ENCODE data around the gene KRT86. TPM values are rescaled to one million over a fixed set of nuclear protein-coding genes. Genes with fewer than 3 reads are reported as not detected.
A peak's percentile ranks its signal among the peaks of the same experiment; 100 is the strongest.

The KRT86 gene
- total and polyA plus RNA-seq, 4 donors = 0.39 to 3.2 (median 1.3) TPM

DNA sequence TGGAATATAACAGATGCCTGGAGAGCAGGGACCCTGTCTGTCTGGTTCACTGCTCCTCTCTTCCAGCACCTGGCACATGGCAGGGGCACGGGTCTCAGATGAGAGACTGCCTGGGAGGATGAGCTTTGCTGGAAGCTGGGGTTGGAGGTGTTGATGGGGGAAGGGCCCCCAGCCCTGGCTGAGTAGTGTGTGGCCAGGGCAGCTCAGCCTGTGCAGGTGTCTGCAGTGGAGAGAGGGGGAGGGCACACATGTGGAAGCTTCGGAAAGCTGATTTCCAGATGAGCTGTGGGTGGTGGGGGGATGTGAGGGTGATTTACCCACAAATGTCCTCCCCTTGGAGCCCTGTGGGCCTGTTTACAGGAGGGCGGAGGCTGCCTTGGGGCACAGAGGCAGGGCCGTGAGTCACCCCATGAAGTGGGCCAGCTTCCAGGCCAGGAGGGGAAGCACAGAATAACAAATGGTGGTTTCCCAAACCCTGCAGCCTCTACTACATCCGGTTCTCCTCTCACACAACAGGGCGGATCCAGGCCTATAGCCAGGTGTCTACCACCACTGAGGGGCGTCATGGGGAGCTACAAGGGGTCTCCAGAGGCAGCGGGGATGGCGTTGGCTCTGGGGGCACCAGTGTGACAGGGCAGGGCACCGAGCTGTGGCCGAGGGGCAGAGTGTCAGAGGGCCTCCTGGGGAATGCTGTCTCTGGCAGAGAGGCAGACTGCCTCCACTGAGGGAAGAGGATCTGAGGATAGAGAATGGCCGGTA, 30.4 kb upstream of the KRT86 start:
- ATAC-seq (ENCODE audit: low FRiP score) (peak; percentile 81), DNase-seq (peak; percentile 95)
- H3K9me3 ChIP-seq (ENCODE audit: control insufficient read depth, low read length) = no peaks in the 10 kb centered on the region
- peak overlapping the region in 1 of 2 donors; percentile 87 for H3K27ac ChIP-seq (ENCODE audit: low read depth in 1 of 2, low read length in 2 of 2)
- intact Hi-C loops (cut with DNase I) = loop anchor here in 1 of 2 donors (2.0 kb wide), 1 partner anchor 37 kb away; no protein-coding TSS in a partner anchor
- 34 to 39% methylated on average over 12 of the region's 12 CpGs for WGBS, 2 donors
- H3K4me1 ChIP-seq (ENCODE audit: control insufficient read depth in 1 of 2, insufficient read depth in 2 of 2, low read length in 2 of 2) = no peaks in the 10 kb centered on the region
- H3K4me3 ChIP-seq (ENCODE audit: low read length in 2 of 2) = no peak overlapping the region
- no peaks in the 10 kb centered on the region for H3K27me3 ChIP-seq (ENCODE audit: control insufficient read depth in 1 of 2, insufficient read depth in 2 of 2, low read length in 1 of 2)
- no peaks in the 10 kb centered on the region for H3K36me3 ChIP-seq (ENCODE audit: control insufficient read depth in 1 of 2, insufficient read depth in 2 of 2, low read length in 1 of 2)

DNA sequence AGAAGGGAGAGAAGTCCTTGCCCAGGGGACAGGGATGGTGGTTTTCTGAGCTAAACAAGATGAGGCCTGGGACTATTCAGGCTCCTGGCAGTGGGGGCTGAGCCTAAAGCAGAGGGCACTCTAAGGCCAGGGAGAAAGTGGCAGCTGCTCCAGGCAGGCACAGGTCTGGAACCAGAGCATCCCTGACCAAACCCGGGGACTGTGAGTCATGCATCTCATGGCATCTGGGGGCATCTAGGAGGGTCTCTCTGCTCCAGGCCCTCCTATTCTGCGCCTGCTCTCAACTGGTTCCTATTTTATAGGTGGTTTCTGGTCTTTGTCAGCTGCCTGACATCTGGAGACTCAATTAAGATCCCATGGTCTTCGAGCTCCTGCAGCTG, 29.8 kb upstream of the KRT86 start:
- intact Hi-C loops (cut with DNase I) = loop anchor here in 1 of 2 donors (2.0 kb wide), 1 partner anchor 36 kb away; no protein-coding TSS in a partner anchor
- Histone ChIP-seq H3K4me1 (ENCODE audit: control insufficient read depth in 1 of 2, insufficient read depth in 2 of 2, low read length in 2 of 2) (no peaks in the 10 kb centered on the region), H3K27me3 (ENCODE audit: control insufficient read depth in 1 of 2, insufficient read depth in 2 of 2, low read length in 1 of 2) (no peaks in the 10 kb centered on the region), H3K27ac (ENCODE audit: low read depth in 1 of 2, low read length in 2 of 2) (peak overlapping the region in 1 of 2 donors; percentile 87), H3K9me3 (ENCODE audit: control insufficient read depth, low read length) (no peaks in the 10 kb centered on the region), H3K4me3 (ENCODE audit: low read length in 2 of 2) (no peak overlapping the region), H3K36me3 (ENCODE audit: control insufficient read depth in 1 of 2, insufficient read depth in 2 of 2, low read length in 1 of 2) (no peaks in the 10 kb centered on the region)
- 84 to 85% methylated on average over 3 of the region's 3 CpGs for WGBS, 2 donors
- ATAC-seq (ENCODE audit: low FRiP score) (no peak), DNase-seq (no peak)

DNA sequence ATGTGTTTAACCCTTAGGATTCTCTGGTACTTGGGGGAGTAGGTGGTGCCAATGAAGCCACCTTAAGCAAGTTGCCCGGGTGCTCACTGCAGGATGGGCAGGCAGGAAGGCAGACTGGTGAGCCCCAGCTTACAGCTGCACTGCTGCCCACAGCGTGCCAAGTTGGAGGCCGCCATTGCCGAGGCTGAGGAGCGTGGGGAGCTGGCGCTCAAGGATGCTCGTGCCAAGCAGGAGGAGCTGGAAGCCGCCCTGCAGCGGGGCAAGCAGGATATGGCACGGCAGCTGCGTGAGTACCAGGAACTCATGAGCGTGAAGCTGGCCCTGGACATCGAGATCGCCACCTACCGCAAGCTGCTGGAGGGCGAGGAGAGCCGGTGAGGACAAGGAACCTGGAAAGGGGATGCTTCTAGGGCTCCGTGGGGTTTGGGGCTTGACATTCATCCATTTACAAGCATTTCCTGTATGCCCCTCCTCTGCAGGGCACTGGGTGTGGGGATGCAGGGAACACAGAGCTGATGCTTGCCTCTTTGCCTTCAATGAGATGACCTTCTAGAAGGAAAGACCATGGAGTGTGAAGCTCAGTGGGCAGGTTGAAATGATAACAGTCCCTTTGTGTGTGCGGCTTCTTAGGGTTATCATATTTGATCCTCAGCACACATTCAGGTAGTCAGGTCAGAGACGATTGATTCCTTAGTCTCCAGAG, 29.0 kb upstream of the KRT86 start:
- DNase-seq (no peak), ATAC-seq (ENCODE audit: low FRiP score) (no peak)
- Histone ChIP-seq H3K9me3 (ENCODE audit: control insufficient read depth, low read length) (no peaks in the 10 kb centered on the region), H3K36me3 (ENCODE audit: control insufficient read depth in 1 of 2, insufficient read depth in 2 of 2, low read length in 1 of 2) (no peaks in the 10 kb centered on the region), H3K4me1 (ENCODE audit: control insufficient read depth in 1 of 2, insufficient read depth in 2 of 2, low read length in 2 of 2) (no peaks in the 10 kb centered on the region), H3K27me3 (ENCODE audit: control insufficient read depth in 1 of 2, insufficient read depth in 2 of 2, low read length in 1 of 2) (no peaks in the 10 kb centered on the region), H3K4me3 (ENCODE audit: low read length in 2 of 2) (no peak overlapping the region), H3K27ac (ENCODE audit: low read depth in 1 of 2, low read length in 2 of 2) (peak overlapping the region in 1 of 2 donors; percentile 9)
- WGBS, 2 donors = 94 to 96% methylated on average over 20 of the region's 20 CpGs
- intact Hi-C loops (cut with DNase I) = loop anchor here in 1 of 2 donors (2.0 kb wide), 1 partner anchor 35 kb away; no protein-coding TSS in a partner anchor

- H3K9me3 ChIP-seq (ENCODE audit: control insufficient read depth, low read length) = no peaks in the 10 kb centered on the region
- H3K36me3 ChIP-seq (ENCODE audit: control insufficient read depth in 1 of 2, insufficient read depth in 2 of 2, low read length in 1 of 2) = no peaks in the 10 kb centered on the region
- H3K4me1 ChIP-seq (ENCODE audit: control insufficient read depth in 1 of 2, insufficient read depth in 2 of 2, low read length in 2 of 2) = no peaks in the 10 kb centered on the region
- intact Hi-C loops (cut with DNase I) = loop anchor here in 1 of 2 donors (2.0 kb wide), 1 partner anchor 35 kb away; no protein-coding TSS in a partner anchor
- no peaks in the 10 kb centered on the region for H3K27me3 ChIP-seq (ENCODE audit: control insufficient read depth in 1 of 2, insufficient read depth in 2 of 2, low read length in 1 of 2)
- H3K4me3 ChIP-seq (ENCODE audit: low read length in 2 of 2) = no peak overlapping the region
- no peak for DNase-seq
- 76 to 90% methylated on average over 7 of the region's 7 CpGs for WGBS, 2 donors
- no peak for ATAC-seq (ENCODE audit: low FRiP score)
- peak overlapping the region in 1 of 2 donors; percentile 83 for H3K27ac ChIP-seq (ENCODE audit: low read depth in 1 of 2, low read length in 2 of 2)
These were observed 28.4 kb upstream of the KRT86 start for GRCh38 chr12:52245962-52246569.

DNA sequence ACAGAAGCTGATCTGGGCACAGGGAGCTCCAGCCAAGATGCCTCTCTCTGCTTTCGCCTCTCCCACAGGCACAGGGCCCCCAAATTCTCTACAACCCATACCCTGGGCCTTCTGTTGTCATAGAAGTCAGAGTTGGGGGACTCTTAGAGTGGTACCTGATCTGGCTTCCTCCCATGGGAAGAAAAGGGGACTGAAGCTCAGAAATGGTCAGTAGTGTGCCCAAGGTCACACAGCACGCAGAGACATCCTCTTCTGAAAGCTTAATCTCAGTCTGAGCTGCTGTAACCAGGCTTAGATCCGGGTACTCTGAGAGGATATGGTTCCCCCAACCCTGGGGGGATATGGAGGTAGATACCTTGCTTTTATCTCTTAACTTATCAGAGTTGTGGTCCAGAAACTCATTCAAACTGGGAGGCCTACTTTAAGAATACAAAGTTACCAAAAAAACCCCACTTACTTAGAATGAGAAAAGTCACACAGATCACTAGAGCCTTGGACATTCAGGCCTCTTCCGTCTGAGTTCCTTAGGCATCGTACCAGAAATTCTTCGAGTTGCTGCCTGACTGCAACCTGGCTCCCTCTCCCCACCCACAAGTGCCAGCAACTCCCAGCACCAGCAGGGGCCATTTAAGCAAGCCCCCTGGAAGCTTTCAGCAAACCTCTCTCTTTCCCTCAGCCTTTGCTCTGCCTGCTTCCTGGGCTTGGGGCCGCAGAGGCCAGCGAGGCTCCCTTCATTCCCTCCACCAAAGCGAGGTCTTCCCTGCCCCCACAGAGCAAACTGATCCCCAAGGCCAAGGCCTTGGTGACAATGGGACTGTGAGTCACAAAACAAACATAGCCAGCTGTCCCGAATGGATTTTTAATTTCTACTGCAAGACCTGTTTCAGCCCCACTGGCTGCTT, 27.5 kb upstream of the KRT86 start:
- ATAC-seq (ENCODE audit: low FRiP score) = no peak
- Histone ChIP-seq H3K27me3 (ENCODE audit: control insufficient read depth in 1 of 2, insufficient read depth in 2 of 2, low read length in 1 of 2) (no peaks in the 10 kb centered on the region), H3K4me1 (ENCODE audit: control insufficient read depth in 1 of 2, insufficient read depth in 2 of 2, low read length in 2 of 2) (no peaks in the 10 kb centered on the region), H3K4me3 (ENCODE audit: low read length in 2 of 2) (no peak overlapping the region), H3K27ac (ENCODE audit: low read depth in 1 of 2, low read length in 2 of 2) (peak overlapping the region; percentile 45 to 83), H3K36me3 (ENCODE audit: control insufficient read depth in 1 of 2, insufficient read depth in 2 of 2, low read length in 1 of 2) (no peaks in the 10 kb centered on the region), H3K9me3 (ENCODE audit: control insufficient read depth, low read length) (no peaks in the 10 kb centered on the region)
- no peak for DNase-seq
- intact Hi-C loops (cut with DNase I) = no loop called here
- WGBS, 2 donors = 42 to 44% methylated on average over 10 of the region's 10 CpGs

DNA sequence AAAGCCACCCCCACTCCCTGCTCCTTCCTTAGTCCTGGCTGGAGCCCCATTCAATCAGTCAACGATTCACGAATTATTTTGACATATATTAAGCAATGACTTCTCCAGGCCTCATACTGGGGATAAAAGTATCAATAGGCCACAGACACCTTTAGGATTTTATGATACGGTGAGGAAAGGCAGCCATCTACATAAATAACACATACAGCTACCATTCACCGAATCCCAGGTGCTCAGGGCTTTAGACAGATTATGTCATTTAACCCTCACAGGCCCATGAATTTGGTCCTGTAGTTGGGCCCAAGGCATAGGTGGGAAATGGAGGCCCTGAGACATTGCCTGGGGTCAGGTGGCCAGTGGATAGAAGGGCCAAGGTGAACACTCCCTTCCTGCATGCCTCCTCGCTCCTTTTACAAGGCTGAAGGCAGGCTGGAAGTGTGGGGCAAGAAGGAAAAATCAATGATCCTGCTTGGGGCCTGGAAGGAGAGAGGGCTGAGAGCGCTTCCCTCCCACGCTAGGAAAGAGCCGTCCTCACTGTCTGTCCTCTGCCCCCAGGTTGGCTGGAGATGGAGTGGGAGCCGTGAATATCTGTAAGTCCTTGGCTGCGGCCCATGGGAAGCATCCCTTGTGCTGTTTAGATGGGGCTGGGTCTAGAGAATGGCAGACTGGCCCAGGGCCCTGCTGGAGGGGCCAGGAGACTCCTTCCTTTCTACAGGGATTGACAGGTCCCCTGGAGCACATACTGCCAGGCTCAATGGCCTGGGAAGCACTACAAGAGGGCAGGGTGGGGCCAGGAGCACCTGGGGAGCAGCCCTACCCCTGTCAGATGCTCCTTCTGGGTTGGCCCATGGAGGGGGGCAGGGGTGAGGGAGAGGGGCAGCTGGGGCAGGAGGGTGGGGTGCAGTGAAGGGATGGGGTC, 26.6 kb upstream of the KRT86 start:
- WGBS, 2 donors = 74 to 80% methylated on average over 10 of the region's 10 CpGs
- no peaks in the 10 kb centered on the region for H3K27me3 ChIP-seq (ENCODE audit: control insufficient read depth in 1 of 2, insufficient read depth in 2 of 2, low read length in 1 of 2)
- no peaks in the 10 kb centered on the region for H3K9me3 ChIP-seq (ENCODE audit: control insufficient read depth, low read length)
- no peaks in the 10 kb centered on the region for H3K36me3 ChIP-seq (ENCODE audit: control insufficient read depth in 1 of 2, insufficient read depth in 2 of 2, low read length in 1 of 2)
- peak overlapping the region; percentile 16 to 73 for H3K27ac ChIP-seq (ENCODE audit: low read depth in 1 of 2, low read length in 2 of 2)
- no peak overlapping the region for H3K4me3 ChIP-seq (ENCODE audit: low read length in 2 of 2)
- intact Hi-C loops (cut with DNase I) = no loop called here
- ATAC-seq (ENCODE audit: low FRiP score) (no peak), DNase-seq (no peak)
- H3K4me1 ChIP-seq (ENCODE audit: control insufficient read depth in 1 of 2, insufficient read depth in 2 of 2, low read length in 2 of 2) = no peaks in the 10 kb centered on the region

DNA sequence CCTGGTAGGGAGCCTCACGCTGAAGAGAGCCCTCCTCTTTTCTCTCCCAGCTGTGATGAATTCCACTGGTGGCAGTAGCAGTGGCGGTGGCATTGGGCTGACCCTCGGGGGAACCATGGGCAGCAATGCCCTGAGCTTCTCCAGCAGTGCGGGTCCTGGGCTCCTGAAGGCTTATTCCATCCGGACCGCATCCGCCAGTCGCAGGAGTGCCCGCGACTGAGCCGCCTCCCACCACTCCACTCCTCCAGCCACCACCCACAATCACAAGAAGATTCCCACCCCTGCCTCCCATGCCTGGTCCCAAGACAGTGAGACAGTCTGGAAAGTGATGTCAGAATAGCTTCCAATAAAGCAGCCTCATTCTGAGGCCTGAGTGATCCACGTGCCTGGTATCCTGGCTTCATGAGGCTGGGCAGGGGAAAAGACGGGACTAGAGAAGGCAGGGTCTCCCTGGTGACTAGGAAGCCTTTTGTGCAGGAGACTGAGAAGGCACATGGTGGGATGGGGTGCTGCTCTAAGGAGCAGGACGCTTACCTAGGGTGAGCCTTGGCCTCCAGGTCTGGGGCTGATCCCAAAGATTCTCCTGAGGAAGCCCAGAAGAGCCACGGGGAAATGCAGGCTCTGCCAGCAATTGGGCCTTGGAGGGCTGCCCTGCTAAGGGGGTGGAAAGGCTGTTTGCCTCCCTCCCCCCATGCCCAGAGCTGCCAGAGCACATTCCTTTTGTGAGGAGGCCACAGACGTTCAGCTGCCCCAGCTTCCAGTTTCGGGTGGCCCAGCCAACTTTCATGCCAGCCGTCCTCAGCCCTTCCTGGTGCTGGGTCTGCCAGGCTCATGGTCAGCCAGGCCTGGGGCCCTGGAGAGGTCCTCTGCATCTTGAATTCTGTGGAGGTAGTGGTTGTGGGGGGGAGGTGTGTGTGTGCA, 25.6 kb upstream of the KRT86 start:
- ATAC-seq (ENCODE audit: low FRiP score) (peak; percentile 51), DNase-seq (peak; percentile 91 to 92)
- 59 to 62% methylated on average over 18 of the region's 18 CpGs for WGBS, 2 donors
- Histone ChIP-seq H3K27ac (ENCODE audit: low read depth in 1 of 2, low read length in 2 of 2) (peak overlapping the region; percentile 16 to 73), H3K36me3 (ENCODE audit: control insufficient read depth in 1 of 2, insufficient read depth in 2 of 2, low read length in 1 of 2) (no peaks in the 10 kb centered on the region), H3K4me1 (ENCODE audit: control insufficient read depth in 1 of 2, insufficient read depth in 2 of 2, low read length in 2 of 2) (no peaks in the 10 kb centered on the region), H3K4me3 (ENCODE audit: low read length in 2 of 2) (no peak overlapping the region), H3K9me3 (ENCODE audit: control insufficient read depth, low read length) (no peaks in the 10 kb centered on the region), H3K27me3 (ENCODE audit: control insufficient read depth in 1 of 2, insufficient read depth in 2 of 2, low read length in 1 of 2) (no peaks in the 10 kb centered on the region)
- intact Hi-C loops (cut with DNase I) = no loop called here
